ENCODE results near the gene TARDBP. TPM values are rescaled to one million over a fixed set of nuclear protein-coding genes. Genes with fewer than 3 reads are reported as not detected.

Gene TARDBP
- total and polyA plus RNA-seq, 9 of the 15 experiments (the other 6 are each of a cell fraction or from before 2014, with no cell fraction given) = 122 to 515 (median 243) TPM

DNA sequence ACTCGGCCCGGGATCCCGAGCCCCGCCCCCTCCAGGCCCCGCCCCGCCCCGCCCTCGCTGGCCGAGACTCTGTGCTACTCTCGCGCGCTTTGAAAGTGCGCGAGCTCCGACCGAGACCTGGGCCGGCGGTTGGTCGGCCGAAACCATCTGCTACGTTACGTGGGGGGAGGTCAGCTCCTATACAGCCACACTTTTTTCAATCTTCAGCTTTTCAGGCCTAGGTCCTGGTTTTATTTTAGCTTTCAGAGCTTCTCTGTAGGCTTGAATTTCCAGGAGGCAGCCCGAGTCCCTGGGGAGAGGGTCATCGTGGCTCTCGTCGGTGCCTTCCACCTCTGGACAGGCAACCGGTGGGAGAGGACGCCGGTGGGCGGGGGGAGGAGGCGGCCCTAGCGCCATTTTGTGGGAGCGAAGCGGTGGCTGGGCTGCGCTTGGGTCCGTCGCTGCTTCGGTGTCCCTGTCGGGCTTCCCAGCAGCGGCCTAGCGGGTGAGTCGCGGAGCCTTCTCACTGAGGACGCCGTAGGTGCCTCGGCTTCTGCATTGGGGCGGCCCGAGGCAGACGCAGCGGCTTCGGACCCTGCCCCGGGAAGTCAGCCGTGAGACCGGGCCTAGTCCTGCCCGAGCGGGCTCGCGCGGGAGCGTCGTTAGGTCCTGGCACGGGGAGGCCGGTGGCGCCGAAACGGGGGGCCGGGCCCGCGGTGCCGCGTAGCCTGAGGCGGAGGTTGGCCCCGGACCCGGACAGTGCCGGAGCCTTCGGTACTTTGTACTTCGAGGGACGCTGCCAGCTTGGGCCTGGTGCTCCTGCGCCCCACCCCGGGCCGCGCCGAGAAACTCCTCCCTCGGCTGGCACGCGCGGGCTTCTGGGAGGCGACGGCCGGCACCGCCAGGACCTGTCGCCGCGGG is at the start of gene TARDBP (continued):
- TF ChIP-seq ZFX (CRISPR knock-in tag; IDR thresholded peaks at IDR 0.05) = peak; percentile 100
- peak; percentile 87 for TF ChIP-seq PML (IDR thresholded peaks at IDR 0.05; ENCODE audit: low read length)
- TF ChIP-seq NCOA6 (IDR thresholded peaks at IDR 0.05) = no peak
- no peak for TF ChIP-seq ZNF24 (IDR thresholded peaks at IDR 0.05)
- TF ChIP-seq TRIM28 (IDR thresholded peaks at IDR 0.05) = no peak; the same call in 1 of the 2 replicates
- TF ChIP-seq, protein P1, sequence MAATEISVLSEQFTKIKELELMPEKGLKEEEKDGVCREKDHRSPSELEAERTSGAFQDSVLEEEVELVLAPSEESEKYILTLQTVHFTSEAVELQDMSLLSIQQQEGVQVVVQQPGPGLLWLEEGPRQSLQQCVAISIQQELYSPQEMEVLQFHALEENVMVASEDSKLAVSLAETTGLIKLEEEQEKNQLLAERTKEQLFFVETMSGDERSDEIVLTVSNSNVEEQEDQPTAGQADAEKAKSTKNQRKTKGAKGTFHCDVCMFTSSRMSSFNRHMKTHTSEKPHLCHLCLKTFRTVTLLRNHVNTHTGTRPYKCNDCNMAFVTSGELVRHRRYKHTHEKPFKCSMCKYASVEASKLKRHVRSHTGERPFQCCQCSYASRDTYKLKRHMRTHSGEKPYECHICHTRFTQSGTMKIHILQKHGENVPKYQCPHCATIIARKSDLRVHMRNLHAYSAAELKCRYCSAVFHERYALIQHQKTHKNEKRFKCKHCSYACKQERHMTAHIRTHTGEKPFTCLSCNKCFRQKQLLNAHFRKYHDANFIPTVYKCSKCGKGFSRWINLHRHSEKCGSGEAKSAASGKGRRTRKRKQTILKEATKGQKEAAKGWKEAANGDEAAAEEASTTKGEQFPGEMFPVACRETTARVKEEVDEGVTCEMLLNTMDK (IDR thresholded peaks at IDR 0.05; ENCODE audit: borderline replicate concordance, insufficient read depth, low read depth, low read length, poor library complexity, severe bottlenecking) = no peak
- TF ChIP-seq TCF7L2 (IDR thresholded peaks at IDR 0.05; ENCODE audit: low read depth, low read length) = peak; percentile 98
- TF ChIP-seq SMAD4 (CRISPR knock-in tag; conservative IDR thresholded peaks at IDR 0.05) = peak; percentile 39
- no peak for TF ChIP-seq ZNF436 (CRISPR knock-in tag; IDR thresholded peaks at IDR 0.05)
- no peak; the same call in 1 of the 2 replicates for TF ChIP-seq ZFPM2 (CRISPR knock-in tag; IDR thresholded peaks at IDR 0.05)
- TF ChIP-seq, protein P2, sequence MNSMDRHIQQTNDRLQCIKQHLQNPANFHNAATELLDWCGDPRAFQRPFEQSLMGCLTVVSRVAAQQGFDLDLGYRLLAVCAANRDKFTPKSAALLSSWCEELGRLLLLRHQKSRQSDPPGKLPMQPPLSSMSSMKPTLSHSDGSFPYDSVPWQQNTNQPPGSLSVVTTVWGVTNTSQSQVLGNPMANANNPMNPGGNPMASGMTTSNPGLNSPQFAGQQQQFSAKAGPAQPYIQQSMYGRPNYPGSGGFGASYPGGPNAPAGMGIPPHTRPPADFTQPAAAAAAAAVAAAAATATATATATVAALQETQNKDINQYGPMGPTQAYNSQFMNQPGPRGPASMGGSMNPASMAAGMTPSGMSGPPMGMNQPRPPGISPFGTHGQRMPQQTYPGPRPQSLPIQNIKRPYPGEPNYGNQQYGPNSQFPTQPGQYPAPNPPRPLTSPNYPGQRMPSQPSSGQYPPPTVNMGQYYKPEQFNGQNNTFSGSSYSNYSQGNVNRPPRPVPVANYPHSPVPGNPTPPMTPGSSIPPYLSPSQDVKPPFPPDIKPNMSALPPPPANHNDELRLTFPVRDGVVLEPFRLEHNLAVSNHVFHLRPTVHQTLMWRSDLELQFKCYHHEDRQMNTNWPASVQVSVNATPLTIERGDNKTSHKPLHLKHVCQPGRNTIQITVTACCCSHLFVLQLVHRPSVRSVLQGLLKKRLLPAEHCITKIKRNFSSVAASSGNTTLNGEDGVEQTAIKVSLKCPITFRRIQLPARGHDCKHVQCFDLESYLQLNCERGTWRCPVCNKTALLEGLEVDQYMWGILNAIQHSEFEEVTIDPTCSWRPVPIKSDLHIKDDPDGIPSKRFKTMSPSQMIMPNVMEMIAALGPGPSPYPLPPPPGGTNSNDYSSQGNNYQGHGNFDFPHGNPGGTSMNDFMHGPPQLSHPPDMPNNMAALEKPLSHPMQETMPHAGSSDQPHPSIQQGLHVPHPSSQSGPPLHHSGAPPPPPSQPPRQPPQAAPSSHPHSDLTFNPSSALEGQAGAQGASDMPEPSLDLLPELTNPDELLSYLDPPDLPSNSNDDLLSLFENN (IDR thresholded peaks at IDR 0.05; ENCODE audit: low read depth in 2 of 2, low read length in 2 of 2) = 0 out of 4 replicates have a peak, but pooled peaks of 1 of the 2 experiments have one; percentile 45
- no peak for TF ChIP-seq ILK (tag; IDR thresholded peaks at IDR 0.05; ENCODE audit: borderline replicate concordance, low read depth)
- TF ChIP-seq, protein P3, sequence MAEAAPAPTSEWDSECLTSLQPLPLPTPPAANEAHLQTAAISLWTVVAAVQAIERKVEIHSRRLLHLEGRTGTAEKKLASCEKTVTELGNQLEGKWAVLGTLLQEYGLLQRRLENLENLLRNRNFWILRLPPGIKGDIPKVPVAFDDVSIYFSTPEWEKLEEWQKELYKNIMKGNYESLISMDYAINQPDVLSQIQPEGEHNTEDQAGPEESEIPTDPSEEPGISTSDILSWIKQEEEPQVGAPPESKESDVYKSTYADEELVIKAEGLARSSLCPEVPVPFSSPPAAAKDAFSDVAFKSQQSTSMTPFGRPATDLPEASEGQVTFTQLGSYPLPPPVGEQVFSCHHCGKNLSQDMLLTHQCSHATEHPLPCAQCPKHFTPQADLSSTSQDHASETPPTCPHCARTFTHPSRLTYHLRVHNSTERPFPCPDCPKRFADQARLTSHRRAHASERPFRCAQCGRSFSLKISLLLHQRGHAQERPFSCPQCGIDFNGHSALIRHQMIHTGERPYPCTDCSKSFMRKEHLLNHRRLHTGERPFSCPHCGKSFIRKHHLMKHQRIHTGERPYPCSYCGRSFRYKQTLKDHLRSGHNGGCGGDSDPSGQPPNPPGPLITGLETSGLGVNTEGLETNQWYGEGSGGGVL (CRISPR knock-in tag; IDR thresholded peaks at IDR 0.05) = no peak
- no peak for TF ChIP-seq ZNF75A (CRISPR knock-in tag; IDR thresholded peaks at IDR 0.05)
- TF ChIP-seq ELF1 (tag; IDR thresholded peaks at IDR 0.05) = no peak
- peak; percentile 74; the same call in 1 of the 2 replicates for TF ChIP-seq CC2D1A (IDR thresholded peaks at IDR 0.05)
- TF ChIP-seq HNRNPK (IDR thresholded peaks at IDR 0.05; ENCODE audit: low read depth, low read length, poor library complexity, severe bottlenecking) = no peak
- TF ChIP-seq, protein P4, sequence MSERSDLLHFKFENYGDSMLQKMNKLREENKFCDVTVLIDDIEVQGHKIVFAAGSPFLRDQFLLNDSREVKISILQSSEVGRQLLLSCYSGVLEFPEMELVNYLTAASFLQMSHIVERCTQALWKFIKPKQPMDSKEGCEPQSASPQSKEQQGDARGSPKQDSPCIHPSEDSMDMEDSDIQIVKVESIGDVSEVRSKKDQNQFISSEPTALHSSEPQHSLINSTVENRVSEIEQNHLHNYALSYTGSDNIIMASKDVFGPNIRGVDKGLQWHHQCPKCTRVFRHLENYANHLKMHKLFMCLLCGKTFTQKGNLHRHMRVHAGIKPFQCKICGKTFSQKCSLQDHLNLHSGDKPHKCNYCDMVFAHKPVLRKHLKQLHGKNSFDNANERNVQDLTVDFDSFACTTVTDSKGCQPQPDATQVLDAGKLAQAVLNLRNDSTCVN (CRISPR knock-in tag; IDR thresholded peaks at IDR 0.05) = no peak
- no peak for TF ChIP-seq ZNF253 (CRISPR knock-in tag; conservative IDR thresholded peaks at IDR 0.05)

All from K562 (cell line).